Liver (tissue), 9 donors: ENCODE measurements around the gene TEX19. TPM values are rescaled to one million over a fixed set of nuclear protein-coding genes. Genes with fewer than 3 reads are reported as not detected.

Source experiments
- DNase-seq: peaks from one replicate; pipeline ENCODE4 v3.0.0-alpha.2; 2017; ENCODE audit warnings: low spot score
- H3K27ac ChIP-seq, 2 donors: one replicate each; pipeline ENCODE4 v1.7.0; 2013; ENCODE audit warnings: inconsistent platforms in 2 of 2, low read length in 2 of 2, control low read depth in 1 of 2, low read depth in 1 of 2, mild to moderate bottlenecking in 1 of 2
- H3K27me3 ChIP-seq, 4 donors: one replicate each; pipeline versions ENCODE4 v1.6.1 to v1.7.0; 2013; ENCODE audit warnings: low read length in 3 of 4, inconsistent platforms in 1 of 4, mild to moderate bottlenecking in 1 of 4, moderate library complexity in 1 of 4; ENCODE audit not compliant: control insufficient read depth in 4 of 4, insufficient read depth in 4 of 4
- H3K36me3 ChIP-seq, 4 donors: one replicate each; pipeline versions ENCODE4 v1.6.1 to v1.7.0; 2013; ENCODE audit warnings: low read length in 3 of 4, mild to moderate bottlenecking in 3 of 4, low read depth in 1 of 4, moderate library complexity in 1 of 4; ENCODE audit not compliant: control insufficient read depth in 4 of 4, insufficient read depth in 3 of 4
- H3K4me1 ChIP-seq, 4 donors: one replicate each; pipeline versions ENCODE4 v1.6.1 to v1.7.0; 2013; ENCODE audit warnings: low read length in 3 of 4, mild to moderate bottlenecking in 3 of 4, moderate library complexity in 1 of 4; ENCODE audit not compliant: control insufficient read depth in 4 of 4, insufficient read depth in 4 of 4
- H3K4me3 ChIP-seq, 3 donors: one replicate each; pipeline versions ENCODE4 v1.6.1 to v1.7.0; 2013; ENCODE audit warnings: low read length in 3 of 3, control low read depth in 1 of 3, low read depth in 1 of 3, mild to moderate bottlenecking in 1 of 3
- H3K9ac ChIP-seq, 2 donors: one replicate each; pipeline ENCODE4 v1.7.0; 2013; ENCODE audit warnings: low read length in 2 of 2, mild to moderate bottlenecking in 2 of 2, moderate library complexity in 2 of 2, control low read depth in 1 of 2, low read depth in 1 of 2
- H3K9me3 ChIP-seq, 4 donors: one replicate each; pipeline versions ENCODE4 v1.6.1 to v1.7.0; 2013; ENCODE audit warnings: low read length in 3 of 4; ENCODE audit not compliant: control insufficient read depth in 4 of 4
- CTCF ChIP-seq: fragments of 150-350 bp; IDR thresholded peaks from 2 replicates; pipeline ENCODE4 v1.5.1; 2017; ENCODE audit warnings: improper control_type of control experiment, low read depth, low read length; ENCODE audit not compliant: missing input control
- EGR1 ChIP-seq, 2 donors: IDR thresholded peaks; 2 replicates each; pipeline ENCODE4 v1.6.1; 2016 to 2018; ENCODE audit warnings: antibody characterized with exemption in 2 of 2, low read depth in 2 of 2
- FOXA1 ChIP-seq: IDR thresholded peaks from 2 replicates; pipeline ENCODE4 v1.6.1; 2016; ENCODE audit warnings: antibody characterized with exemption
- FOXA2 ChIP-seq: IDR thresholded peaks from 2 replicates; pipeline ENCODE4 v1.6.1; 2016; ENCODE audit warnings: antibody characterized with exemption
- GABPA ChIP-seq, 2 donors: IDR thresholded peaks in 1 of 2; conservative IDR thresholded peaks in 1 of 2; 2 replicates each; pipeline ENCODE4 v1.6.1; 2016; ENCODE audit warnings: antibody characterized with exemption in 2 of 2, mild to moderate bottlenecking in 1 of 2, moderate library complexity in 1 of 2
- HNF4A ChIP-seq, 2 donors: conservative IDR thresholded peaks; 2 replicates each; pipeline ENCODE4 v1.6.1; 2016; ENCODE audit warnings: antibody characterized with exemption in 2 of 2, mild to moderate bottlenecking in 2 of 2
- HNF4G ChIP-seq: IDR thresholded peaks from 2 replicates; pipeline ENCODE4 v1.6.1; 2016; ENCODE audit warnings: antibody characterized with exemption
- JUND ChIP-seq, 2 donors: IDR thresholded peaks; 2 replicates each; pipeline ENCODE4 v1.6.1; 2016; ENCODE audit warnings: antibody characterized with exemption in 2 of 2
- MAX ChIP-seq: IDR thresholded peaks from 2 replicates; pipeline ENCODE4 v1.6.1; 2016; ENCODE audit warnings: antibody characterized with exemption
- NR2F2 ChIP-seq: IDR thresholded peaks from 2 replicates; pipeline ENCODE4 v1.6.1; 2016; ENCODE audit warnings: antibody characterized with exemption
- RAD21 ChIP-seq, 2 donors: IDR thresholded peaks; 2 replicates each; pipeline ENCODE4 v1.6.1; 2016; ENCODE audit warnings: antibody characterized with exemption in 2 of 2, mild to moderate bottlenecking in 2 of 2
- REST ChIP-seq: IDR thresholded peaks from 2 replicates; pipeline ENCODE4 v1.6.1; 2016; ENCODE audit warnings: antibody characterized with exemption, mild to moderate bottlenecking
- RXRA ChIP-seq, 2 donors: IDR thresholded peaks; 2 replicates each; pipeline ENCODE4 v1.6.1; 2017 to 2018; ENCODE audit warnings: antibody characterized with exemption in 2 of 2, mild to moderate bottlenecking in 1 of 2
- TAF1 ChIP-seq: conservative IDR thresholded peaks from 2 replicates; pipeline ENCODE4 v1.6.1; 2016; ENCODE audit warnings: antibody characterized with exemption, mild to moderate bottlenecking
- YY1 ChIP-seq: IDR thresholded peaks from 2 replicates; pipeline ENCODE4 v1.6.1; 2016; ENCODE audit warnings: antibody characterized with exemption, mild to moderate bottlenecking
- ZBTB33 ChIP-seq: IDR thresholded peaks from 2 replicates; pipeline ENCODE4 v1.6.1; 2016; ENCODE audit warnings: antibody characterized with exemption
- WGBS: extraction: QIAGEN DNeasy Blood & Tissue Kit; methylation state at CpG from one replicate; pipeline ENCODE4 v1.1.7; 2013; 5-methylcytosine and 5-hydroxymethylcytosine counted together
- polyA plus RNA-seq, 2 donors: library from polyadenylated mRNA; stranded (reverse) in 1 of 2; unstranded in 1 of 2; fragments of 200-250 nt in 1 of 2; fragments of >200 nt in 1 of 2; fragmentation: Nextera tagmentation in 1 of 2; extraction: Ambion mirVana in 1 of 2; gene quantifications; one replicate each; pipeline versions ENCODE4 v1.2.1 to v1.2.3, GENCODE V29; 2013 to 2015
- total RNA-seq, 2 donors: library from RNA; depleted of rRNA; stranded (reverse); fragments of >200 nt; gene quantifications; one replicate each; pipeline ENCODE4 v1.2.3, GENCODE V29; 2014
- donor health status: healthy.
- donor health status: healthy.
- donor health status: healthy.
- donor health status: healthy.
- donor health status: healthy.

Gene TEX19
- total and polyA plus RNA-seq, 4 donors: 0.14 TPM; not detected in 3

- H3K9me3 ChIP-seq: no peaks in the 10 kb centered on the region
- H3K27me3 ChIP-seq: no peaks in the 10 kb centered on the region
- peaks cover 18 to 27% (median 21%) of the 10 kb centered on the region in 4 donors for H3K4me1 ChIP-seq
- WGBS: 67% methylated on average over 26 of the region's 26 CpGs
- no peak overlapping the region for H3K4me3 ChIP-seq
- H3K27ac ChIP-seq: no peak overlapping the region
- no peak for TF ChIP-seq RXRA (IDR thresholded peaks at IDR 0.05)
- TF ChIP-seq REST: no peak
- no peak for TF ChIP-seq GABPA (IDR thresholded peaks at IDR 0.05 in 1 of 2, conservative IDR thresholded peaks at IDR 0.05 in 1 of 2)
- no peak for TF ChIP-seq HNF4G
- no peak for TF ChIP-seq MAX
- no peak for TF ChIP-seq RAD21 (IDR thresholded peaks at IDR 0.05)
- no peaks in the 10 kb centered on the region for H3K36me3 ChIP-seq
- H3K9ac ChIP-seq: no peak overlapping the region
- no peak for DNase-seq
Observed at GRCh38 chr17:82385559-82386254, 26.7 kb downstream of the TEX19 start.

- DNase-seq: no peak
- 78% methylated on average over 17 of the region's 17 CpGs for WGBS
- H3K4me3 ChIP-seq: no peak overlapping the region
- H3K36me3 ChIP-seq: no peaks in the 10 kb centered on the region
- no peak for TF ChIP-seq YY1
- TF ChIP-seq RXRA (IDR thresholded peaks at IDR 0.05): no peak
- no peak for TF ChIP-seq HNF4A (conservative IDR thresholded peaks at IDR 0.05)
- TF ChIP-seq RAD21 (IDR thresholded peaks at IDR 0.05): no peak
- no peak for TF ChIP-seq GABPA (IDR thresholded peaks at IDR 0.05 in 1 of 2, conservative IDR thresholded peaks at IDR 0.05 in 1 of 2)
- no peak for TF ChIP-seq JUND (IDR thresholded peaks at IDR 0.05)
- no peak for TF ChIP-seq NR2F2
- no peak for TF ChIP-seq HNF4G
- TF ChIP-seq MAX: no peak
- TF ChIP-seq EGR1 (IDR thresholded peaks at IDR 0.05; ENCODE audit: low read depth in 2 of 2): no peak
- TF ChIP-seq FOXA2: no peak
- no peak for TF ChIP-seq REST
- no peak for TF ChIP-seq ZBTB33
- no peak for TF ChIP-seq FOXA1
- TF ChIP-seq CTCF: no peak
- TF ChIP-seq TAF1: no peak
- H3K9me3 ChIP-seq: no peaks in the 10 kb centered on the region
- no peak overlapping the region for H3K27ac ChIP-seq
- H3K4me1 ChIP-seq: peaks cover 18 to 24% (median 21%) of the 10 kb centered on the region in 4 donors
- no peaks in the 10 kb centered on the region for H3K27me3 ChIP-seq
- no peak overlapping the region for H3K9ac ChIP-seq
Observed at GRCh38 chr17:82386255-82386831, 27.3 kb downstream of the TEX19 start.
